Endothelial cell of umbilical vein (primary cell): ENCODE data around the gene FOXP1.

Experiments
- CTCF ChIP-seq, 2 donors: IDR thresholded peaks; 1 replicate in 1 of 2; 2 replicates in 1 of 2; pipeline ENCODE4 v1.5.1; 2011; ENCODE audit warnings: low read length in 2 of 2, mild to moderate bottlenecking in 2 of 2, moderate library complexity in 2 of 2, control low read depth in 1 of 2, inconsistent platforms in 1 of 2, low read depth in 1 of 2; ENCODE audit not compliant: insufficient read depth in 1 of 2; ENCODE audit errors: extremely low read depth in 1 of 2
- EZH2 ChIP-seq: IDR thresholded peaks from 2 replicates; pipeline ENCODE4 v1.6.1; 2012; ENCODE audit warnings: borderline replicate concordance, low read depth, mild to moderate bottlenecking, moderate library complexity, low read length, inconsistent platforms; ENCODE audit not compliant: severe bottlenecking
- JUN ChIP-seq: IDR thresholded peaks from 2 replicates; pipeline ENCODE4 v1.6.1; 2011; ENCODE audit warnings: borderline replicate concordance, low read depth; ENCODE audit not compliant: insufficient read length, insufficient read depth
- MAX ChIP-seq: IDR thresholded peaks from 2 replicates; pipeline ENCODE4 v1.6.1; 2011; ENCODE audit not compliant: insufficient read depth, insufficient read length
- MYC ChIP-seq: IDR thresholded peaks from one replicate; pipeline ENCODE4 v1.6.1; 2011; ENCODE audit warnings: mild to moderate bottlenecking, low read depth, low read length
- POLR2A ChIP-seq: IDR thresholded peaks from 2 replicates; pipeline ENCODE4 v1.6.1; 2012; ENCODE audit warnings: low read depth, mild to moderate bottlenecking, control low read depth, low read length
- POLR2AphosphoS5 ChIP-seq: IDR thresholded peaks from 2 replicates; pipeline ENCODE4 v1.6.1; 2012; ENCODE audit warnings: low read depth, mild to moderate bottlenecking, control low read depth, low read length, moderate library complexity; ENCODE audit not compliant: insufficient read depth

- TF ChIP-seq POLR2A, result no peak
- no peak for TF ChIP-seq CTCF (IDR thresholded peaks at IDR 0.05; ENCODE audit: extremely low read depth in 1 of 2, insufficient read depth in 1 of 2, low read depth in 1 of 2, low read length in 2 of 2)
- TF ChIP-seq POLR2AphosphoS5, result no peak
- no peak for TF ChIP-seq EZH2
- no peak for TF ChIP-seq JUN
- no peak for TF ChIP-seq MAX
- TF ChIP-seq MYC, result no peak
Measured at GRCh38 chr3:71517271-71517791, 66.2 kb downstream of the FOXP1 start.
